A204.1 (cell line): Measurements from ENCODE around the gene TRIM47.

Source experiments
- FAIRE-seq: peaks from 2 replicates; lab custom pipeline; 2012; peaks lifted over from hg19 to GRCh38; lab: Jason Lieb, UNC

Gene TRIM47

DNA sequence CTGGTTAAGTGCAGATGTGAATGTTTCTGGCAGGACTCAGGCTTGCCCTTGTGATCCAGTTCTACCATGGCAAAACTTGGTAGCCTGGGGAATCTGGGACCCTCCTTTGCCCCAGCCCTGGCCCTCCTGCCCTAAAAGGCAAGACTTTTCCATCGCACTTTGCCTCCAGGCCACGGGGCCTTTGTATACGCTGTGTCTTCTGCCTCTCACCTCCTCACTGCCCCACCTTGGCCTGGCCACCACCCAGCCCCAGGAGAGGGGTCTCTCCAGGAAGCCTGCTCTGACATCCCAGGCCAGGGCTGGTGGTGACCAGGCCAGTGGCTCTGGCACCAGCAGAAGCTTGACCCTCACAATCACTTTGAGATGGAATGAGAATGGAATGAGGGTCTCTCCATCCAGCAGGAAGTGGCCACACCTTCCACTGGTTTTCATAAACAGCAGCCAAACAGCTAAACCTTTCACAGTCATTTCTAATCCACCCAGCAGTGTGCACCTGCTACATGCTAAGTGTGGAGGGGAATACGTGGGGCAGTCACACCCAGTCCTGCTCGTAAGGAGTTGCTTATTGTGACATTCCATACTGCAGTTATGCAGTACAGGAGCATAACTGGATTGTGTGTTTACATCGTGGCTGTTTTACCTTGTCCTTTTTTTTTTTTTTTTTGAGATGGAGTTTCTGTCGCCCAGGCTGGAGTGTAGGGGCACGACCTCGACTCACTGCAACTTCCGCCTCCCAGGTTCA, 27.9 kb upstream of the TRIM47 start:
- no peak for FAIRE-seq

DNA sequence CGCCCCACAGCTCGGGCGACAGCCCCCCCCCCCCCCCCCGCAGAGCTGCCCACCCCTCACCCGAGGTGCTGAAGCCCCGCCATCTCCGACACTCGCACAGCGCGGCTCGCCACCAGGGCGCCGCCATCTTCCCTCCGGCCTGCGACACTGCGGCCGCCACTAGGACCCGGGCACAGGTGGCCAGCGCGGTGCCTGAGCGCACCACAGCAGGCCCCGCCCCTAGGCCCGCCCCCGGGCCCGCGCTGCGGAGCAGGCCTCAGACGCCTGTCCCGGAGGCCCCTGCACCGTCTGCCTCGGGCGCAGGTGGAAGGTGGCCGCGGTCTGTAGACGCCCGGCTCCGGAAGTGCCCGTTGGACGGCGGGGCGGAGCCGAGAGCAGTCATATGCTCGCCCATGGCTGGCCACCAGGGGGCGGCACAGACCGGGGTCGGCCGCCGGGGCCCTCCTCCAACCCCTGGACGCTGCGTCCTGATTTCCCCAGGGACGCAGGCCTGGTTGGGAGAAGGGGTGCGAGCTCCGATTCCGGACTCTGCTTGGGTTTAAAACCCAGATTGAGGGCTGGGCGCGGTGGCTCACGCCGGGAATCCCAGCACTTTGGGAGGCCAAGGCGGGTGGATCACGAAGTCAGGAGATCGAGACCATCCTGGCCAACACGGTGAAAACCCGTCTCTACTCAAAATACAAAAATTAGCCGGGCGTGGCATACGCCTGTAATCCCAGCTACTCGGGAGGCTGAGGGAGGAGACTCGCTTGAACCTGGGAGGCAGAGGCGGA, 26.6 kb upstream of the TRIM47 start, which contains the start of gene MRPL38:
TSS of gene MRPL38 (minus strand) at position 136 of the 773 bp plus-strand sequence. CDS start at position 127, 9 bp downstream.
- no peak for FAIRE-seq

DNA sequence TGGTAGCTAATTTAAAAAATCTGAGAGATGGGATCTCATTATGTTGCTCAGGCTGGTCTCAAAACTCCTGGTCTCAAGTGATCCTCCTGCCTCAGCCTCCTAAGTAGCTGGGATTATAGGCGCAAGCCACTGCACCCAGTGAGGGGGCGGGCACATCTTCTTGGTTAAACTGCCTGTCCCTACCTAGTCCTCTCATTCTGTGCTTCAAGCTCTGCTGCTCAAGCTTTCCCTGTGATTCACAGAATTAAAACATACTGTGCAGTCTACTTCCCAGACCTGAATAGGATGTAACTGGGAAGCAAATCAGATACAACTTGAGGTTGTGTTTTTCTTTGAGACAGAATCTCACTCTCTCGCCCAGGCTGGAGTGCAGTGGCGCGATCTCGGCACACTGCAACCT, 24.0 kb upstream of the TRIM47 start:
- no peak for FAIRE-seq

DNA sequence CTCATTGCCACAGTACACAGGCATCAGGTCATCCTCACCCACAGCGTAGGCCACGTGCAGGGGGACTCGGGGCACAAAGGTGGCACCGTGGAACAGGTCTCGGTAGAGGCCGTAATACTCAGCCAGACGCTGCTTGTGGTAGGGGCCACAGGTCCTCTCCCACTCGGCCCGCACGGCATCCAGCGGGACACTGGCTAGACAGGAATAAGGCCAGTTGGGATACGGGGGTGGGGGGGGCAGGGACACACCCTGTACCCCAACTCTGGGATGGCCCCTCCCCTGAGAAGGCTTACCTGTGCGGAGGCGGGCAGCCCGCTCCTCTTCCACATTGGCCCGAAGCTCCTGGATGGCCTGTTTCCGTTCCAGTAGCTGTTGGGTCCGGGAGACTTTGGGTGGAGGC, 23.3 kb upstream of the TRIM47 start:
- FAIRE-seq, result no peak

GRCh38 chr17:75900691-75901533, 22.5 kb upstream of the TRIM47 start:
- FAIRE-seq, result no peak

GRCh38 chr17:75899767-75900468, 21.5 kb upstream of the TRIM47 start:
- no peak for FAIRE-seq

- FAIRE-seq, result no peak
Observed at GRCh38 chr17:75899353-75899752, 21.0 kb upstream of the TRIM47 start.

- no peak for FAIRE-seq
Observed at GRCh38 chr17:75898791-75899190, 20.4 kb upstream of the TRIM47 start.

DNA sequence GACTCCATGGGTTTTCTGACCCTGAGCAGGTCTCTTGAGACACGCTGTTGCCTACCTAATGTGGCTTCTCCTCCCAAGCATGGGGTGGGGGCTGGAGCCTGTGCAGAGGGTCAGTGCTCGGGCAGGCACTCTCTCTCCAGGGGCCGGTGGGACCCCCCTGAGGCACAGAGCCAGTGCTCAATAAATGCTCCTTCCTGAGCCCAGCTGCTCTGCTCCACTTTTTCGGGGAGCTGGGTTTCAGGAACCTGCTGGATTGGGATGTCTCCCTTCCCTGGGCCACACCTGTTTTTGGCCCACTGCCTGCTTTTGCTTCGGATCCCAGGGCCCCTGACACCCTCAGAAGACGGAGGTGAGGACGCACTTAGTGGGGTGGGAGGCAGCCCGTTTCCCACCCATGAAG, 19.7 kb upstream of the TRIM47 start:
- no peak for FAIRE-seq

DNA sequence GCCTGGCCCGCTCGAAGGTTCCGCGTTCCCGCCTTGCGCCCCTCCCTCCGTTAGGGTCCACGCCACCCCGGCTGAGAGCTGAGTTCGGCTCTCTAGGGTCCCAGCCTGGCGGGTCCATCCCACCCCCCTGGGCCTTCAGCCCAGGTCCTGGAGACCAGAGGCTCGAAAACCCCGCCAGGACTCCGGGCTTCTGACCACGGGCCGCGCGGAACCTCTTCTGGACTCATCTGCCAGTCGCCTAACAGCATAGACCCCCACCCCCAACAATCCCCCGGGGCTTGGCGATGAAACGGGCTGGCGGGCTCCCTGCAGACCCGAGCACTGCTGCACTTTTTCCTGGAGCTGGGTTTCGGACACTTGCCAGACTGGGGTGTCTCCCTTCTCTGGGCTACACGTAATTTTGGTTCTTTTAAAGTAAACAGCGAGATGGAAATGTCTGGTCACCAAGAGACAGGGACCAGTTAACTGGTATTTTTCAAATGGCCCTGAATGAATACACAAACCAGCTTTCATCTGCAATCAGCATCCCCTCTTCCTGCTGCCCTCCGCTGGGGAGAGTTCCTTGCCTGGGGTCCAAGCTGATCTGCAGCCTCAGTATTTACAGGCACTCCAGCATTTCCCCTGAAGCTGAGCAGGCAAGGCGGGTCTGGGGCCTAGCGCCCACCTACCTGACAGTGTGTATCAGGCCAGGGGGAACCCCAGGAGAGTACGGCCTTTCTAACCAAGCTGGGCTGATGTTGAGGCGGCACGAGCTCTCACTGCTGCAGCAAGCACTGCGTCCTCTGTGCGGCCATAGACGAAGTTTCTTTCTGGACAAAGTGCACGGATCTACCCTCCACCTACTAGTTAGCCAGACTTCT, 19.0 kb upstream of the TRIM47 start:
- no peak for FAIRE-seq

DNA sequence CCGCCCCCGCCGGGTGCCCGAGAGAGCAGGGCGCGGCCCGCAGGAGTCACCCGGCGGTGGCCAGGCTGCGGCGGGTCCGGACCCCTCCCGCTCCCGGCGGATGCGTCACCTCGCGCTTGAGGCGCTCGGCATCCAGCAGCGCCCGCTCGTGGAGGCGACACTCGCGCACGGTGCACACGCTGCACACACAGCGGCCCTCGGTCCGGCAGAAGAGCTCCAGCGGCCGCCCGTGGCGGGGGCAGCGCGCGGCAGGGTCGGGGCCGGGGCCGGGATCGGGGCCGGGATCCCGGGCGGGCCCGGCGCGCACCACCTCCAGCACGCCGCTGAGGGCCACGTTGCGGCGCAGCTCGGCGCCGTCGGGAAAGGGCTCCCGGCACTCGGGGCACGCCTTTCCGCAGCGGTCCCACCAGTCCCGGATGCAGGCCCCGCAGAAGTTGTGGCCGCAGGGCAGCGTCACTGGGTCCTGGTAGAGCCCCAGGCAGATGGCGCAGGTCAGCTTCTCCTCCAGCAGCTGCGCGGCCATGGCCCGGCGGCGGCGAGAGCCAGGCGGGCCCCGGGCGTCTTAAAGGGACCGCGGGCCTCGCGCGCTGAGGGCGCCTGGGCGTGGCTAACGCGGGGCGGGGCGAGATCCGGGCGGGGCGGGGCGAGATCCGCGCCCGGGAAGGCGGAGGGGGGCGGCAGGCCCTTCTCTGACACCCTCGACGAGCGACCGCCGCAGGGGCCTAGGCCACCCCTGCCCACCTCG, 18.2 kb upstream of the TRIM47 start, which contains the start of gene TRIM65:
TSS of gene TRIM65 (minus strand) at position 537 of the 745 bp plus-strand sequence. CDS start at position 523, 14 bp downstream.
- no peak for FAIRE-seq

DNA sequence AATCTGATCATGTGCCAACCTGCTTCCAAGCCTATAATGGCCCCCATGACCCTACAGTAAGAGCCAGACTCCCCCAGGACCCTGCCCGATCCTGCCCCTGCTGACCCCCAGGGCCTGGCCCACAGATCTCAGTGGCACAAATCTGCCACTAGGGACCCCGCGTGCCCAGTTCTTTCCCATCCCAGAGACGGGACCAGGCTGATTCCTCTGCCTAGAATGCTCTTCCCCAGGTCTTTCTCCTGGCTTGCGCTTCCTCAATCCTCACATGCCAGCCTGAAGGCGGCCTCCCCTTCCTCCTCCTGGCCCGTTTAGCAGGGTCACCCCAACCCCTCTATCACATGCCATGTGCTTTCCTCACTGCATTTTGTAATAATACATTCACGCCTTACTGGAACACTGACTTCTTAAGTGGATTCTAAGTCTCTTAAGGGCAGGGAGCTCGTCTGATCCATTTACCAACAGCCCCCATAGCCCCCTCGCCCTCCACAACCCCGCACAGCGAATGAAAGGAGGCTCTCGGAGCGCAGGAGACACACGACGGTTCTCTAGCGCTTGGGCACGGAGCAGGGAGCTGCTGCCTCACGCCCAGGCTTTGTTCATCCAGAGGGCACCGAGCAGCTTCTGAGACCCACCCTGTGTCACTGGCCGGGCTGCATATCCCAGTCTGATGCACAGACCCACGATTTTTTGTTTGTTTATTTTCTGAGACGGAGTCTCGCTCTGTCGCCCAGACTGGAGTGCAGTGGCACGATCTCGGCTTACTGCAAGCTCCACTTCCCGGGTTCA, 17.2 kb upstream of the TRIM47 start:
- FAIRE-seq, result no peak

GRCh38 chr17:75894049-75894733, 15.8 kb upstream of the TRIM47 start:
- FAIRE-seq, result no peak

GRCh38 chr17:75893305-75894048, 15.1 kb upstream of the TRIM47 start:
- FAIRE-seq, result no peak

- FAIRE-seq, result no peak
Observed at GRCh38 chr17:75892556-75893224, 14.3 kb upstream of the TRIM47 start.

GRCh38 chr17:75891605-75892555, 13.5 kb upstream of the TRIM47 start:
- no peak for FAIRE-seq
